Activated CD8-positive, alpha-beta T cell treated with anti-CD3 and anti-CD28 coated beads for 36 hours (primary cell): ENCODE measurements around the gene ARPC1A. TPM values are rescaled to one million over a fixed set of nuclear protein-coding genes. Genes with fewer than 3 reads are reported as not detected.
"Not testable (repeated sequence)": the region's sequence is repeated elsewhere in the genome, so short reads cannot be mapped to it uniquely, and the experiment has no call there.

Source experiments
- ATAC-seq: fragments of 200-7000 bp; cut with Tn5 transposase; one replicate; pipeline ENCODE4 v1.10.0; 2021; ENCODE audit warnings: mild to moderate bottlenecking, moderate library complexity
- CTCF ChIA-PET: fragments of 350-600 bp; sonication (Branson Sonifier 250); formaldehyde crosslinking; loops from one replicate; lab custom pipeline; 2021; ENCODE audit warnings: antibody characterized with exemption; lab: Charles Lee
- POLR2A ChIA-PET: fragments of 350-600 bp; sonication (Branson Sonifier 250); formaldehyde crosslinking; loops from one replicate; lab custom pipeline; 2021; ENCODE audit warnings: antibody characterized with exemption; lab: Charles Lee
- DNase-seq: peaks from one replicate; pipeline ENCODE4 v3.0.0-alpha.2; 2020
- H3K27ac Mint-ChIP-seq: one replicate; pipeline ENCODE4 v1.8.0; 2021; ENCODE audit warnings: mild to moderate bottlenecking, mixed read lengths
- H3K27me3 Mint-ChIP-seq: one replicate; pipeline ENCODE4 v1.8.0; 2021; ENCODE audit warnings: mixed read lengths
- H3K36me3 Mint-ChIP-seq: one replicate; pipeline ENCODE4 v1.8.0; 2021; ENCODE audit warnings: low read depth, mixed read lengths
- H3K4me1 Mint-ChIP-seq: one replicate; pipeline ENCODE4 v1.8.0; 2021; ENCODE audit warnings: low read depth, mixed read lengths
- H3K4me3 Mint-ChIP-seq: one replicate; pipeline ENCODE4 v1.8.0; 2021; ENCODE audit warnings: mild to moderate bottlenecking, moderate library complexity, mixed read lengths
- H3K9me3 Mint-ChIP-seq: one replicate; pipeline ENCODE4 v1.8.0; 2021; ENCODE audit warnings: mixed read lengths
- intact Hi-C: fragments of 100-400 bp; cut with micrococcal nuclease; formaldehyde crosslinking; loops from one replicate; pipeline ENCODE4 v1.10.0; 2022
- total RNA-seq, 2 experiments: library from RNA; stranded (reverse); gene quantifications; one replicate each; pipeline ENCODE4 v1.2.3, GENCODE V29; 2021
- TF ChIP-seq, protein P1 (sequence below): fragments of 200-600 bp; IDR thresholded peaks from one replicate; pipeline ENCODE4 v1.8.0; 2022; ENCODE audit warnings: antibody characterized with exemption, mild to moderate bottlenecking

ARPC1A gene
- total RNA-seq, 2 experiments from 2014 or later, result 45.4 to 45.8 TPM

DNA sequence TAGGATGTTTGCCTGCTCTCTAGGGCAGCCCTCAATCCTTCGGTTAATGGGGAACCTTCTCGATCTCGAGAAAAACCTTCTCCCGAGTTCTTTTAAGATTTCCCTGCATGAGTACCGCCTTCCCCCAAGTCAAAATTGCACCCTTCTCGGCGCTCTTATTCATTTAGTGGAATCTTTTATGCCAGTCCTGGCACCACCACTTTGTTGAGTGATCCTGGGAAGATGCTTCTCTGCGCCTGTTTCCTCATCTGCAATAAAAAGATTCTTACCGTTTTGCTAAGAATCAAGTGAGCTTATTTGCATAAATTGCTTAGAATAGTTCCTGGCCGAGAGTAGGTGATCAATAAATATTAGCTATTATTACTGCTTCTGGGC is 697 bp downstream of the ARPC1A start:
- H3K27me3 Mint-ChIP-seq, result no peaks in the 10 kb centered on the region
- H3K4me3 Mint-ChIP-seq, result peak overlapping the region; percentile 99
- TF ChIP-seq, protein P1, sequence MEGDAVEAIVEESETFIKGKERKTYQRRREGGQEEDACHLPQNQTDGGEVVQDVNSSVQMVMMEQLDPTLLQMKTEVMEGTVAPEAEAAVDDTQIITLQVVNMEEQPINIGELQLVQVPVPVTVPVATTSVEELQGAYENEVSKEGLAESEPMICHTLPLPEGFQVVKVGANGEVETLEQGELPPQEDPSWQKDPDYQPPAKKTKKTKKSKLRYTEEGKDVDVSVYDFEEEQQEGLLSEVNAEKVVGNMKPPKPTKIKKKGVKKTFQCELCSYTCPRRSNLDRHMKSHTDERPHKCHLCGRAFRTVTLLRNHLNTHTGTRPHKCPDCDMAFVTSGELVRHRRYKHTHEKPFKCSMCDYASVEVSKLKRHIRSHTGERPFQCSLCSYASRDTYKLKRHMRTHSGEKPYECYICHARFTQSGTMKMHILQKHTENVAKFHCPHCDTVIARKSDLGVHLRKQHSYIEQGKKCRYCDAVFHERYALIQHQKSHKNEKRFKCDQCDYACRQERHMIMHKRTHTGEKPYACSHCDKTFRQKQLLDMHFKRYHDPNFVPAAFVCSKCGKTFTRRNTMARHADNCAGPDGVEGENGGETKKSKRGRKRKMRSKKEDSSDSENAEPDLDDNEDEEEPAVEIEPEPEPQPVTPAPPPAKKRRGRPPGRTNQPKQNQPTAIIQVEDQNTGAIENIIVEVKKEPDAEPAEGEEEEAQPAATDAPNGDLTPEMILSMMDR, result no peak
- no peaks in the 10 kb centered on the region for H3K9me3 Mint-ChIP-seq
- DNase-seq (no peak), ATAC-seq (no peak)
- H3K4me1 Mint-ChIP-seq, result peaks cover 42% of the 10 kb centered on the region
- H3K36me3 Mint-ChIP-seq, result peaks cover 20% of the 10 kb centered on the region
- H3K27ac Mint-ChIP-seq, result peak overlapping the region; percentile 90
- ChIA-PET CTCF (interaction anchor here (0.6 to 1.6 kb wide), 2 partner anchors 13 to 32 kb away, joined by 4 to 6 read pairs; no protein-coding TSS in a partner anchor), POLR2A (interaction anchor here (0.7 to 6.1 kb wide), 5 partner anchors 34 to 83 kb away, joined by 3 to 21 read pairs (median 3); partner anchors contain the start of genes ARPC1B and BUD31)
- intact Hi-C loops, result no loop called here

DNA sequence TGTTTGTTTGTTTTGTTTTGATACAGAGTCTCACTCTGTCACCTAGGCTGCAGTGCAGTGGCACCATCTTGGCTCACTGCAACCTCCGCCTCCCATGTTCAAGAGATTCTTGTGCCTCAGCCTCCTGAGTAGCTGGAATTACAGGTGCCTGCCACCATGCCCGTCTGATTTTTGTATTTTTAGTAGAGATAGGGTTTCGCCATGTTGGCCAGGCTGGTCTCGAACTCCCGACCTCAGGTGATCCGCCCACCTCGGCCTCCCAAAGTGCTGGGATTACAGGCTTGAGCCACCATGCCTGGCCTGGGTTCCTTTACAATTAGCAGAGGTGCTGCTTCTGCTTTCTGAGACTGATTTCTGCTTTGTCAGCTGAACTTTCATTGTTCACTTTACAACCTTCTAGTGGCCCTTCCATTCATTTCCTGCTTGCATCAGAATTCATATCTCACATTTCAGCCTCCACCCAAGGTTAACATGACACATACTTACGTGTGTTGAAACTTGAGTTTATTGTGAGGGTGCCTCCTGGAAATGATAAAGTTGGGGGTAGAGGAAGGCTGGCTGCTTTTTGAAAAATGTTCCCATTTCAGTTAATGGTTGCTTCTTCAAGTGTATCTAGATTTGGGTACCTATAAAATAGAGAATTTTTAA is 4.7 kb downstream of the ARPC1A start:
- Mint-ChIP-seq H3K36me3 (peaks cover 41% of the 10 kb centered on the region), H3K4me3 (peak overlapping the region; percentile 10), H3K27ac (peak overlapping the region; percentile 91), H3K4me1 (peaks cover 56% of the 10 kb centered on the region)
- POLR2A ChIA-PET, result interaction anchor here (0.7 to 6.1 kb wide), 3 partner anchors 46 to 305 kb away, joined by 3 to 21 read pairs (median 3); partner anchors contain the start of gene ARPC1B
- intact Hi-C loops, H3K9me3 Mint-ChIP-seq, H3K27me3 Mint-ChIP-seq: not testable (repeated sequence)
- peak; percentile 74 for ATAC-seq
- CTCF ChIA-PET, result interaction anchor here (1.7 kb wide), 1 partner anchor 17 kb away, joined by 5 read pairs; no protein-coding TSS in a partner anchor
- peak; percentile 28 for DNase-seq

DNA sequence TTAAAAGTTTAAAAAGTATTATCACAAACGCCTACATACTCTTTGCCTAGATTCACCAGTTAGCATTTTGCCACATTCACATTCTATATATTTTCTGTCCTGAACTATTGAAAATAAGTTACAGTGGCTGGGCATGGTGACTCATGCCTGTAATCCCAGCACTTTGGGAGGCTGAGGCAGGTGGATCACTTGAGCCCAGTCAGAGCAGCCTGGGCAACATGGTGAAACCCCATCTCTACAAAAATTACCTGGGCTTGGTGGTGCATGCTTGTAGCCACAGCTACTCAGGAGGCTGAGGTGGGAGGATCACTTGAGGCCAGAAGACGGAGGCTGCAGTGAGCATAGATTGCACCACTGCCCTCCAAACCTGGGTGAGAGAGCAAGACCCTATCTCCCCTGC is 5.3 kb downstream of the ARPC1A start:
- Mint-ChIP-seq H3K9me3 (no peaks in the 10 kb centered on the region), H3K27ac (peak overlapping the region; percentile 91), H3K4me1 (peaks cover 56% of the 10 kb centered on the region), H3K36me3 (peaks cover 44% of the 10 kb centered on the region), H3K27me3 (no peaks in the 10 kb centered on the region), H3K4me3 (peak overlapping the region; percentile 20)
- POLR2A ChIA-PET, result interaction anchor here (0.7 to 6.1 kb wide), 3 partner anchors 45 to 239 kb away, joined by 3 to 21 read pairs (median 3); partner anchors contain the start of gene ARPC1B
- intact Hi-C loops, result no loop called here
- TF ChIP-seq, protein P1, result no peak
- CTCF ChIA-PET, result no interaction called here
- DNase-seq (peak; percentile 37), ATAC-seq (peak; percentile 49)

DNA sequence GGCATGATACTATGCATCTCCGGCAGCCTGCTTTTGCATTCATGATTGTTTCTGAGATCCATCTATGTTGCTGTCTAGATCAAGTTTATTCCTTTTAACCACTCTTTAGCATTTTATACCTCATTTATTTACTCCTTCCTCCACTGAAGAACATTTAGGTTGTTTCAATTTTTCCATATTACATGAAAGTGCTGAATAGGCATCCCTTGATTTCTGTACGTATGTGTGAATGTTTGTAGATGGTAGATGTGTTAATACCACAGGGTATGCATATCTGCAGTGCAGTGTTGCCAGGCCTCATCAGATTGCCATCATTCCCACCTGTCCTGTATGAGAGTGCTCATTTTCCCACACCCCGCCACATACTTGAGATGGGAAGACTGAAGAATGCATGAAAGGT is 13.9 kb downstream of the ARPC1A start:
- Mint-ChIP-seq H3K36me3 (peaks cover 50% of the 10 kb centered on the region), H3K27ac (peak overlapping the region; percentile 12), H3K4me1 (peaks cover 6% of the 10 kb centered on the region), H3K4me3 (no peak overlapping the region), H3K9me3 (no peaks in the 10 kb centered on the region), H3K27me3 (no peaks in the 10 kb centered on the region)
- intact Hi-C loops, result no loop called here
- ChIA-PET CTCF (interaction anchor here (1.2 kb wide), 1 partner anchor 26 kb away, joined by 3 read pairs; no protein-coding TSS in a partner anchor), POLR2A (no interaction called here)
- no peak for DNase-seq
- TF ChIP-seq, protein P1, result no peak
- ATAC-seq, result no peak

- TF ChIP-seq, protein P1, result no peak
- peaks cover 48% of the 10 kb centered on the region for H3K36me3 Mint-ChIP-seq
- no peak overlapping the region for H3K4me3 Mint-ChIP-seq
- DNase-seq (no peak), ATAC-seq (no peak)
- no peaks in the 10 kb centered on the region for H3K9me3 Mint-ChIP-seq
- ChIA-PET CTCF (no interaction called here), POLR2A (interaction anchor here (1.4 kb wide), 1 partner anchor 10 kb away, joined by 4 read pairs; no protein-coding TSS in a partner anchor)
- intact Hi-C loops, result no loop called here
- H3K27me3 Mint-ChIP-seq, result no peaks in the 10 kb centered on the region
- H3K27ac Mint-ChIP-seq, result peak overlapping the region; percentile 20
- H3K4me1 Mint-ChIP-seq, result peaks cover 4% of the 10 kb centered on the region
These were observed 15.0 kb downstream of the ARPC1A start for GRCh38 chr7:99340659-99341058.
